Spleen (tissue), 7 donors: Measurements from ENCODE around the gene CENPL.

Experiments used
- CTCF ChIP-seq, 11 experiments: fragments of 200-600 bp in 7 of 11; fragments of 450-650 bp in 4 of 11; sonication (generic) in 4 of 11; IDR thresholded peaks in 8 of 11; conservative IDR thresholded peaks in 3 of 11; 1 replicate in 7 of 11; 2 replicates in 4 of 11; pipeline versions ENCODE4 v1.4.0 to v1.8.0; 2016 to 2021; ENCODE audit warnings: antibody characterized with exemption in 11 of 11, inconsistent platforms in 4 of 11, mild to moderate bottlenecking in 1 of 11
- POLR2A ChIP-seq, 3 donors: fragments of 450-650 bp; IDR thresholded peaks; one replicate each; pipeline ENCODE4 v1.5.1; 2017; ENCODE audit warnings: antibody characterized with exemption in 3 of 3, mild to moderate bottlenecking in 1 of 3
- POLR2AphosphoS5 ChIP-seq, 3 donors: sonication (generic); formaldehyde crosslinking; IDR thresholded peaks; one replicate each; pipeline ENCODE4 v1.5.1; 2017; ENCODE audit warnings: antibody characterized with exemption in 3 of 3
- donor health status: DM: no; HTN: no; CAD: no; lungs with moderate emphysema.
- donor health status: DM: no; HTN: no; CAD: no.
- donor health status: DM: no; HTN: no; CAD: no.

GRCh38 chr1:173856014-173856413 lies 31.3 kb upstream of the CENPL start:
- TF ChIP-seq CTCF (IDR thresholded peaks at IDR 0.05 in 8 of 11, conservative IDR thresholded peaks at IDR 0.05 in 3 of 11) (no peak), POLR2AphosphoS5 (IDR thresholded peaks at IDR 0.05) (no peak), POLR2A (IDR thresholded peaks at IDR 0.05) (no peak)
